CD4-positive, alpha-beta memory T cell (primary cell): ENCODE measurements around the gene IFNG-AS1. TPM values are rescaled to one million over a fixed set of nuclear protein-coding genes. Genes with fewer than 3 reads are reported as not detected.

Experiments used
- CTCF ChIA-PET: fragments of 350-600 bp; sonication (Branson Sonifier 250); formaldehyde crosslinking; loops from one replicate; lab custom pipeline; 2021; ENCODE audit warnings: inconsistent platforms; ENCODE audit not compliant: partially characterized antibody; lab: Charles Lee
- POLR2A ChIA-PET: fragments of 350-600 bp; sonication (Branson Sonifier 250); formaldehyde crosslinking; loops from one replicate; lab custom pipeline; 2021; ENCODE audit not compliant: partially characterized antibody; lab: Charles Lee
- DNase-seq, 5 donors: peaks; one replicate each; pipeline versions ENCODE4 v3.0.0 to v3.0.0-alpha.2; 2020 to 2022; ENCODE audit warnings: mixed read lengths in 1 of 5
- H3K27ac ChIP-seq: one replicate; pipeline ENCODE4 v1.7.0; 2013; ENCODE audit warnings: low read depth, low read length
- H3K27me3 ChIP-seq: 2 replicates; pipeline ENCODE4 v1.7.0; 2013; ENCODE audit warnings: mild to moderate bottlenecking, low read length, moderate library complexity; ENCODE audit not compliant: insufficient read depth
- H3K36me3 ChIP-seq: 2 replicates; pipeline ENCODE4 v1.7.0; 2013; ENCODE audit warnings: mild to moderate bottlenecking, low read length, moderate library complexity; ENCODE audit not compliant: insufficient read depth
- H3K4me1 ChIP-seq: 2 replicates; pipeline ENCODE4 v1.7.0; 2013; ENCODE audit warnings: mild to moderate bottlenecking, low read length, moderate library complexity; ENCODE audit not compliant: insufficient read depth
- H3K4me3 ChIP-seq, 2 donors: one replicate each; pipeline ENCODE4 v1.7.0; 2013; ENCODE audit warnings: low read length in 2 of 2, mild to moderate bottlenecking in 1 of 2
- H3K9me3 ChIP-seq, 2 donors: one replicate each; pipeline ENCODE4 v1.7.0; 2013; ENCODE audit warnings: low read length in 2 of 2, control low read depth in 1 of 2; ENCODE audit not compliant: control insufficient read depth in 1 of 2
- H3K27ac Mint-ChIP-seq, 7 donors: one replicate each; pipeline ENCODE4 v1.8.0; 2020 to 2021; ENCODE audit warnings: mixed read lengths in 7 of 7, mild to moderate bottlenecking in 6 of 7, inconsistent platforms in 3 of 7, moderate library complexity in 3 of 7
- H3K27me3 Mint-ChIP-seq, 2 donors: one replicate each; pipeline ENCODE4 v1.8.0; 2020 to 2021; ENCODE audit warnings: mixed read lengths in 2 of 2
- H3K36me3 Mint-ChIP-seq, 2 donors: one replicate each; pipeline ENCODE4 v1.8.0; 2020 to 2021; ENCODE audit warnings: mixed read lengths in 2 of 2, inconsistent platforms in 1 of 2, mild to moderate bottlenecking in 1 of 2
- H3K4me1 Mint-ChIP-seq, 4 donors: one replicate each; pipeline ENCODE4 v1.8.0; 2020 to 2021; ENCODE audit warnings: mixed read lengths in 4 of 4, mild to moderate bottlenecking in 1 of 4
- H3K4me3 Mint-ChIP-seq, 8 donors: one replicate each; pipeline ENCODE4 v1.8.0; 2020 to 2021; ENCODE audit warnings: mixed read lengths in 8 of 8, mild to moderate bottlenecking in 7 of 8, moderate library complexity in 6 of 8, inconsistent platforms in 3 of 8
- H3K9me3 Mint-ChIP-seq, 8 donors: one replicate each; pipeline ENCODE4 v1.8.0; 2020 to 2021; ENCODE audit warnings: mixed read lengths in 8 of 8, mild to moderate bottlenecking in 5 of 8, inconsistent platforms in 3 of 8, moderate library complexity in 1 of 8
- intact Hi-C: fragments of 100-400 bp; cut with micrococcal nuclease; formaldehyde crosslinking; loops from one replicate; pipeline ENCODE4 v1.15.1; 2023
- polyA plus RNA-seq, 2 donors: library from polyadenylated mRNA; unstranded; fragments of 300-500 nt; fragmentation: Illumina TruSeq; gene quantifications; one replicate each; pipeline ENCODE4 v1.2.3, GENCODE V29; 2021
- total RNA-seq, 2 experiments: library from RNA; stranded (reverse); gene quantifications; one replicate each; pipeline ENCODE4 v1.2.3, GENCODE V29; 2021

Gene IFNG-AS1
- total and polyA plus RNA-seq, 4 experiments from 2014 or later, result 4.6 to 14.5 (median 11.5) TPM

DNA sequence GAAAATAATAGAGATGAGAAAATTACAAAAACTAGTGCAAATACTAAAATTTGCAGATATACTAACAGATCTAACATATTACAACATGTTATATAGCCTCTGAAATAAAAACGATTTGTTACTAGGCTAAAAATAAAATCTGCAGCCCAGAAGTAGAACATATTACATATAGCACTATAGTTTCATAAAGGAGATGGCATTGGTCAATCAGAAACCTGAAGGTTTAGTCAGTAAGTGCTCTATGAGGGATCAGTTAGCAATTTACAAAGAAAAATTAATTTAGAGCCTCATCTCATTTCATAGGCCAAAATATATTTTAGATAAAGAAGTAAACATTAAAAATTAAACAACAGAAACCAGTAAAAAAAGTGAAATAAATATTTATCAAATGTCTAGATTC, 41.0 kb downstream of the IFNG-AS1 start:
- no peak overlapping the region for H3K27ac ChIP-seq
- H3K27me3 Mint-ChIP-seq, result no peaks in the 10 kb centered on the region
- H3K36me3 ChIP-seq, result no peaks in the 10 kb centered on the region
- ChIA-PET POLR2A (no interaction called here), CTCF (interaction anchor here (0.7 kb wide), 1 partner anchor 11 kb away, joined by 3 read pairs; no protein-coding TSS in a partner anchor)
- no peaks in the 10 kb centered on the region for H3K27me3 ChIP-seq
- H3K4me1 Mint-ChIP-seq, result peaks cover 24 to 44% (median 31%) of the 10 kb centered on the region in 4 donors
- H3K9me3 Mint-ChIP-seq, result peaks cover 0 to 6% (median 4%) of the 10 kb centered on the region in 8 donors
- H3K36me3 Mint-ChIP-seq, result peaks cover 6 to 13% of the 10 kb centered on the region in 2 donors
- no peak overlapping the region for H3K27ac Mint-ChIP-seq
- no peak for DNase-seq
- no peak overlapping the region for H3K4me3 ChIP-seq
- H3K9me3 ChIP-seq, result no peaks in the 10 kb centered on the region
- intact Hi-C loops, result no loop called here
- no peak overlapping the region for H3K4me3 Mint-ChIP-seq
- H3K4me1 ChIP-seq, result peaks cover 25% of the 10 kb centered on the region

DNA sequence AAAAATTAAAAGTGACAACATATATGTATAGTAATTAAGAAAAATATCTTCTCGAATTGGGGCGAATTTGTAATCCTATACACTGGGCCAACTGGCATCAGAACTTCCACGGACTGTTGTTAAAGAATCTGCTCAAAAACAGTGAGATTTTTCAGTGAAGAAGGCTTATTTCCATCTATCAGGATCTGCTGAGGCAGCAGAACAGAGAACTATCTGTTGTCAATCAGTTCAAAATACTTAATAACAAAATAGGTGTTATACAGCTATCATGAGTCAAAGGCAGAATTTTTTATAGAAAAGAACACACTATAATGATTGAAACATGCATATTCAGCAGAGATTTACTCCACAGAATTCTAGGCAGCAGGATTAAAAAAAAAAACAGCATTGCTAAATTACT, 41.9 kb downstream of the IFNG-AS1 start:
- ChIA-PET CTCF (interaction anchor here (1.9 kb wide), 1 partner anchor 9 kb away, joined by 12 read pairs; no protein-coding TSS in a partner anchor), POLR2A (no interaction called here)
- no peak overlapping the region for H3K4me3 ChIP-seq
- peaks cover 24 to 44% (median 34%) of the 10 kb centered on the region in 4 donors for H3K4me1 Mint-ChIP-seq
- no peaks in the 10 kb centered on the region for H3K27me3 ChIP-seq
- no peaks in the 10 kb centered on the region for H3K9me3 ChIP-seq
- H3K27ac Mint-ChIP-seq, result peak overlapping the region in 2 of 7 donors; percentile 14 to 85
- intact Hi-C loops, result no loop called here
- peaks cover 8 to 16% of the 10 kb centered on the region in 2 donors for H3K36me3 Mint-ChIP-seq
- H3K36me3 ChIP-seq, result no peaks in the 10 kb centered on the region
- peak overlapping the region in 3 of 8 donors; percentile 78 to 87 (median 83) for H3K4me3 Mint-ChIP-seq
- no peaks in the 10 kb centered on the region for H3K27me3 Mint-ChIP-seq
- H3K4me1 ChIP-seq, result peaks cover 25% of the 10 kb centered on the region
- DNase-seq, result no peak
- H3K27ac ChIP-seq, result no peak overlapping the region
- peaks cover 0 to 6% (median 4%) of the 10 kb centered on the region in 8 donors for H3K9me3 Mint-ChIP-seq

DNA sequence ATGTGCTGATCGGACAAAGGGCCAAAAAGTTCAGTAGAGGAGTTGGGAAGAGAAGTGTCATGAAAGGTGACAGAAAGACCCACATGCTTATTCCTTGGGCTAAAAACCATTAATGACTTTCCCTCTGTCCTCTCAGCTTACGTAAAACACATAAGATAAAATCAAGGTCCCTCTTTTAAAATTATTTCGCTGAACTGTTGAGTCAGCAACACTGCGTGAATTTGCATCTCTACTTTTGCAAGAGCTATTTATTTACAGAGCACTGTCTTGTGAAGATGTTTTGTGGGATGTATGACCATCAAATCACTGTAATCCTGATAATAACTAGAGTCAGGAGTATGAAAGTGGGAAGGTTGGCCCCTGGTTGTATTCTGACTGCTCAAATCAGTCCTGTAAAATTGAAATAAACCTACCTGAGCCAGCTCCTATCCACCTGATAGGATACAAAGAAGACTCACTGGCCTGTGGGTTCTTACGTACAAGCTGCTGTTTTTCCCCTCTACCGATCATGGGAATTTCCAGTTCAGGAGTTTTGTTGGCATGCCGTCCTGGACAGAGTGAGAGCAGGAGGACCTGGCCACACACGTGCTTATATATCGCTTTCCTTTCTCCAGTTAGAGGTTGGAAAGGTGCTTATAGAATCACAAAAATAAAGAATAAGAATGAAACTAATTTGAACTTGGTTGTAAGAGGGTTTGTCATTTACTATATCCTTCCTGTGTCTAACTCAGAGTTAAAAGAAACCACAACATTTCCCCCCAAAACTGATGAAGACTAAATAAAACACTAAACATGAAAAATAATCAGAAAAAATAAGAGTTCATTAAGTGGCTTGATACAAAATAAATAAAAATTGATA, 42.9 kb downstream of the IFNG-AS1 start:
- ChIA-PET POLR2A (no interaction called here), CTCF (interaction anchor here (1.9 kb wide), 1 partner anchor 8 kb away, joined by 12 read pairs; no protein-coding TSS in a partner anchor)
- Histone ChIP-seq H3K27me3 (no peaks in the 10 kb centered on the region), H3K4me1 (peaks cover 25% of the 10 kb centered on the region), H3K36me3 (no peaks in the 10 kb centered on the region), H3K27ac (peak overlapping the region; percentile 30), H3K4me3 (peak overlapping the region in 1 of 2 donors; percentile 6), H3K9me3 (no peaks in the 10 kb centered on the region)
- H3K27me3 Mint-ChIP-seq, result no peaks in the 10 kb centered on the region
- H3K27ac Mint-ChIP-seq, result peak overlapping the region; percentile 14 to 95 (median 86)
- H3K4me3 Mint-ChIP-seq, result peak overlapping the region; percentile 77 to 87 (median 82)
- intact Hi-C loops, result no loop called here
- peaks cover 8 to 13% of the 10 kb centered on the region in 2 donors for H3K36me3 Mint-ChIP-seq
- no peak for DNase-seq
- peaks cover 0 to 6% (median 4%) of the 10 kb centered on the region in 8 donors for H3K9me3 Mint-ChIP-seq
- H3K4me1 Mint-ChIP-seq, result peaks cover 27 to 43% (median 36%) of the 10 kb centered on the region in 4 donors

DNA sequence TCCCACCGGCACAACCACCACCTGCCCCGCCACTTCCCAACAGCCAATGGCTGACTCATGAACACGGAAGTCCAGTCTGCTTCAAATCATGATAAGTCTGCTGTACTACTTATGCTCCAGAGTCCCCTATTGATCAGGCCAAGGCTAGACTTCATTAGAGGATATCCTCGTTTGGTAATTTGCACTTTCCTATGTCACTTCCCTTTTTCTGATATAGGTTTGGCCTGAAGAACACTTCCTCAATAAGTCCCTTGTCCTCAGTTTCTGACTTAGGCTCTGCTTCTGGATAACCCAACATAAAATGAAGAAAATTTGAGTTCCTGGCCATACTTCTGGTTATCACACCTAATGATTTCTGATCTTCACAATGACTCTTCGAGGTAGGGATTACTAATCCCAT, 45.3 kb downstream of the IFNG-AS1 start:
- Histone ChIP-seq H3K4me1 (peaks cover 18% of the 10 kb centered on the region), H3K9me3 (no peaks in the 10 kb centered on the region), H3K27ac (no peak overlapping the region), H3K36me3 (no peaks in the 10 kb centered on the region), H3K4me3 (no peak overlapping the region), H3K27me3 (no peaks in the 10 kb centered on the region)
- Mint-ChIP-seq H3K27me3 (no peaks in the 10 kb centered on the region), H3K4me3 (no peak overlapping the region), H3K36me3 (peaks cover 3% of the 10 kb centered on the region in 2 donors), H3K4me1 (peaks cover 18 to 27% (median 23%) of the 10 kb centered on the region in 4 donors), H3K9me3 (peaks cover 0 to 1% (median 0%) of the 10 kb centered on the region in 8 donors), H3K27ac (no peak overlapping the region)
- DNase-seq, result no peak
- CTCF ChIA-PET, result interaction anchor here (1.0 kb wide), 1 partner anchor 286 kb away, joined by 3 read pairs; no protein-coding TSS in a partner anchor
- intact Hi-C loops, result no loop called here
- POLR2A ChIA-PET, result no interaction called here

DNA sequence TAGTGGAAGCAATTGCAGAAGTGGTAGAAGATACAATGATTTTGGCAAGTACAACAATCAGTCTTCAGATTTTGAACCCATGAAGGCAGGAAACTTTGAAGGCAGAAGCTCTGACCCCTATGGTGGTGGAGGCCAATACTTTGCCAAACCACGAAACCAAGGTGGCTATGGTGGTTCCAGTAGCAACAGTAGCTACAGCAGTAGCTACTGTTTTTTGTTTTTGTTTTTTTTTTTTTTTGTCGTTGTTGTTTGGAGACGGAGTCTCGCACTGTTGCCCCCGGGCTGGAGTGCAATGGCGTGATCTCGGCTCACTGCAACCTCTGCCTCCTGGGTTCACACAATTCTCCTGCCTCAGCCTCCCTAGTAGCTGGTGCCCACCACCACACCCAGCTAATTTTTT, 47.4 kb downstream of the IFNG-AS1 start:
- peaks cover 3% of the 10 kb centered on the region in 2 donors for H3K36me3 Mint-ChIP-seq
- intact Hi-C loops, result no loop called here
- DNase-seq, result peak in 1 of 5 donors; percentile 14
- no peak overlapping the region for H3K4me3 Mint-ChIP-seq
- peak overlapping the region in 1 of 7 donors; percentile 75 for H3K27ac Mint-ChIP-seq
- Histone ChIP-seq H3K36me3 (no peaks in the 10 kb centered on the region), H3K27me3 (no peaks in the 10 kb centered on the region), H3K27ac (no peak overlapping the region), H3K9me3 (no peaks in the 10 kb centered on the region), H3K4me1 (peaks cover 19% of the 10 kb centered on the region), H3K4me3 (no peak overlapping the region)
- H3K4me1 Mint-ChIP-seq, result peaks cover 15 to 25% (median 22%) of the 10 kb centered on the region in 4 donors
- ChIA-PET POLR2A (interaction anchor here (0.9 kb wide), 1 partner anchor 122 kb away, joined by 3 read pairs; no protein-coding TSS in a partner anchor), CTCF (interaction anchor here (0.8 to 4.3 kb wide), 6 partner anchors 11 to 280 kb away, joined by 3 to 33 read pairs (median 4); partner anchors contain the start of gene IFNG)
- H3K9me3 Mint-ChIP-seq, result no peaks in the 10 kb centered on the region
- H3K27me3 Mint-ChIP-seq, result no peaks in the 10 kb centered on the region

DNA sequence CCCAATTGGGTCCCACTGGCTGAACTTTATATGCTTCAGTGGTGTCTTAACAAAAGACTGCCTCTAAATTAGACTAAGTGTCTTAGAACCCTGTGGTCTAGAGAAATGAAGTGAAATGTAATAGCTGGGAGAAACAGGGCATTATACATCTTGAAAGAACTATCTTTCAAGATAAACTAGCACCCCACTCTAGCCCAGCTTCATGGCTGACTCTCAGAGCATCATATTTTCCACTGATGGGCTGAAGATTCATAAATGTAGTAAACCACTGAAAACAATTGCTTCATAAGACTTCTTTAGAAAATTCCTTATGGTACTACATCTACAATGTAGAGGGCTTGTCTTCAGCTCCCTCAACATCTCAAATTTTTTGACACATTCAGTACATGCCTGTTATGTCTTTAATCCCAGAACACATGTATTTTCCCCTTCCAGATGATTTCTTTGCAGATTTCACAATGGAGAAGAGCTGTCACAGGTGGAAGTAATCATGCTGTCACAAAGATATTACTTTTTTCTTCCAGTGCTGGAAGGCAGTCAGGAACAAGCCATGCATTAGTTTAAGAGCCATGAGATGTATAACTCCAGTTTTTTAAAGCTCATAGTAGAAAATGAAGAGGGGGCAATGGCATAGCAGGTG, 48.5 kb downstream of the IFNG-AS1 start:
- H3K27me3 Mint-ChIP-seq, result no peaks in the 10 kb centered on the region
- POLR2A ChIA-PET, result no interaction called here
- Histone ChIP-seq H3K27ac (no peak overlapping the region), H3K27me3 (no peaks in the 10 kb centered on the region), H3K4me3 (no peak overlapping the region), H3K36me3 (no peaks in the 10 kb centered on the region), H3K9me3 (no peaks in the 10 kb centered on the region), H3K4me1 (peaks cover 14% of the 10 kb centered on the region)
- CTCF ChIA-PET, result interaction anchor here (1.3 to 4.3 kb wide), 9 partner anchors 9 to 681 kb away, joined by 3 to 33 read pairs (median 5); partner anchors contain the start of gene IFNG
- intact Hi-C loops, result no loop called here
- peak overlapping the region in 2 of 7 donors; percentile 2 to 13 for H3K27ac Mint-ChIP-seq
- no peak for DNase-seq
- H3K36me3 Mint-ChIP-seq, result peaks cover 3% of the 10 kb centered on the region in 2 donors
- no peak overlapping the region for H3K4me3 Mint-ChIP-seq
- peaks cover 13 to 22% (median 18%) of the 10 kb centered on the region in 4 donors for H3K4me1 Mint-ChIP-seq
- H3K9me3 Mint-ChIP-seq, result no peaks in the 10 kb centered on the region
